ENCODE measurements around the gene HERC4. TPM values are rescaled to one million over a fixed set of nuclear protein-coding genes. Genes with fewer than 3 reads are reported as not detected.
"Not testable (repeated sequence)": the region's sequence is repeated elsewhere in the genome, so short reads cannot be mapped to it uniquely, and the experiment has no call there.

Gene HERC4
- total RNA-seq, 1 donor from 2014 or later = 31.9 TPM

- no peaks in the 10 kb centered on the region for H3K27me3 ChIP-seq (ENCODE audit: low read depth)
- peaks cover 53% of the 10 kb centered on the region for H3K4me1 ChIP-seq
- peaks cover 27% of the 10 kb centered on the region for H3K36me3 ChIP-seq
- DNase-seq = peak; percentile 98
- TF ChIP-seq CTCF (IDR thresholded peaks at IDR 0.05; ENCODE audit: borderline replicate concordance) = peak; percentile 6
- H3K4me3 ChIP-seq = peak within 1 kb of the TSS; percentile 85
- H3K9me3 ChIP-seq (replicated peaks) = no peaks in the 10 kb centered on the region
- peak within 1 kb of the TSS; percentile 96 for H3K27ac ChIP-seq (replicated peaks)
- intact Hi-C loops (cut with micrococcal nuclease) = no loop called here
Measured at GRCh38 chr10:67884313-67884841, 190.7 kb downstream of the HERC4 start, which contains the start of gene SIRT1. SIRT1 (plus strand) TSS chr10:67884656; CDS start chr10:67884722, 66 bp downstream.

GRCh38 chr10:67883710-67884312 lies 191.3 kb downstream of the HERC4 start:
- Histone ChIP-seq H3K4me3 (peak overlapping the region; percentile 85), H3K4me1 (peaks cover 47% of the 10 kb centered on the region), H3K27ac (replicated peaks) (peak overlapping the region; percentile 96), H3K9me3 (replicated peaks) (no peaks in the 10 kb centered on the region), H3K36me3 (peaks cover 22% of the 10 kb centered on the region), H3K27me3 (ENCODE audit: low read depth) (no peaks in the 10 kb centered on the region)
- no peak for DNase-seq
- intact Hi-C loops (cut with micrococcal nuclease) = no loop called here
- TF ChIP-seq CTCF (IDR thresholded peaks at IDR 0.05; ENCODE audit: borderline replicate concordance) = no peak

GRCh38 chr10:67878133-67878532 lies 196.9 kb downstream of the HERC4 start:
- Histone ChIP-seq H3K36me3 (no peaks in the 10 kb centered on the region), H3K9me3 (replicated peaks) (no peaks in the 10 kb centered on the region), H3K4me3 (no peak overlapping the region), H3K27me3 (ENCODE audit: low read depth) (no peaks in the 10 kb centered on the region), H3K4me1 (no peaks in the 10 kb centered on the region), H3K27ac (replicated peaks) (no peak overlapping the region)
- no peak for TF ChIP-seq CTCF (IDR thresholded peaks at IDR 0.05; ENCODE audit: borderline replicate concordance)
- intact Hi-C loops (cut with micrococcal nuclease) = no loop called here
- DNase-seq = no peak

- intact Hi-C loops (cut with micrococcal nuclease); H3K4me3 ChIP-seq; H3K4me1 ChIP-seq; H3K9me3 ChIP-seq (replicated peaks); DNase-seq; H3K36me3 ChIP-seq; H3K27me3 ChIP-seq (ENCODE audit: low read depth); H3K27ac ChIP-seq (replicated peaks): not testable (repeated sequence)
Measured at GRCh38 chr10:67877421-67877820, 197.7 kb downstream of the HERC4 start.

GRCh38 chr10:67875340-67876238 lies 199.5 kb downstream of the HERC4 start:
- intact Hi-C loops (cut with micrococcal nuclease) = no loop called here
- Histone ChIP-seq H3K9me3 (replicated peaks) (no peaks in the 10 kb centered on the region), H3K27me3 (ENCODE audit: low read depth) (no peaks in the 10 kb centered on the region), H3K36me3 (no peaks in the 10 kb centered on the region), H3K4me3 (no peak overlapping the region), H3K27ac (replicated peaks) (no peak overlapping the region), H3K4me1 (no peaks in the 10 kb centered on the region)
- no peak for TF ChIP-seq CTCF (IDR thresholded peaks at IDR 0.05; ENCODE audit: borderline replicate concordance)
- no peak for DNase-seq

Other genes starting within 250 kb of the HERC4 start
- 6.1 TPM for gene DNAJC12, start 237.1 kb downstream of the HERC4 start, total RNA-seq
- 10.6 TPM for gene SIRT1, start 190.6 kb downstream of the HERC4 start, total RNA-seq
- 124 TPM for gene MYPN, start 34.2 kb upstream of the HERC4 start, total RNA-seq
- gene ATOH7, start 156.8 kb upstream of the HERC4 start, total RNA-seq = not detected